PFSK-1 (cell line): Measurements from ENCODE around the gene PRPF6.

ENCODE experiments used
- FOXP2 ChIP-seq: optimal IDR thresholded peaks from 2 replicates; pipeline ENCODE3; 2011; ENCODE audit warnings: borderline replicate concordance, control low read depth, inconsistent platforms; ENCODE audit not compliant: insufficient read depth; ENCODE audit errors: extremely low read length, extremely low read depth
- POLR2AphosphoS5 ChIP-seq: IDR thresholded peaks from 2 replicates; pipeline ENCODE4 v1.6.1; 2012; ENCODE audit warnings: low read depth, mild to moderate bottlenecking, control low read depth, low read length, moderate library complexity
- REST ChIP-seq, 2 experiments: IDR thresholded peaks; 2 replicates each; pipeline versions ENCODE4 v1.6.1 to v1.8.0; 2011 to 2012; ENCODE audit warnings: low read depth in 2 of 2, low read length in 2 of 2, control low read depth in 1 of 2, inconsistent platforms in 1 of 2, mild to moderate bottlenecking in 1 of 2, moderate library complexity in 1 of 2; ENCODE audit not compliant: insufficient read depth in 1 of 2
- SIN3A ChIP-seq: IDR thresholded peaks from 2 replicates; pipeline ENCODE4 v1.6.1; 2012; ENCODE audit warnings: mild to moderate bottlenecking, low read length, moderate library complexity, borderline replicate concordance; ENCODE audit not compliant: insufficient read depth
- TAF1 ChIP-seq: IDR thresholded peaks from 2 replicates; pipeline ENCODE4 v1.6.1; 2012; ENCODE audit warnings: low read length, control low read depth, borderline replicate concordance; ENCODE audit not compliant: insufficient read depth

The PRPF6 gene

GRCh38 chr20:64071341-64072332, 90.7 kb downstream of the PRPF6 start:
- no peak for TF ChIP-seq TAF1
- TF ChIP-seq REST (IDR thresholded peaks at IDR 0.05; ENCODE audit: insufficient read depth in 1 of 2, low read depth in 2 of 2, low read length in 2 of 2): no peak
- no peak for TF ChIP-seq POLR2AphosphoS5
- TF ChIP-seq SIN3A: no peak
- TF ChIP-seq FOXP2: no peak

GRCh38 chr20:64072498-64073063, 91.6 kb downstream of the PRPF6 start:
- TF ChIP-seq POLR2AphosphoS5 (no peak), TAF1 (no peak), SIN3A (no peak), FOXP2 (no peak), REST (IDR thresholded peaks at IDR 0.05; ENCODE audit: insufficient read depth in 1 of 2, low read depth in 2 of 2, low read length in 2 of 2) (no peak)

GRCh38 chr20:64073476-64074183, 92.7 kb downstream of the PRPF6 start:
- no peak for TF ChIP-seq REST (IDR thresholded peaks at IDR 0.05; ENCODE audit: insufficient read depth in 1 of 2, low read depth in 2 of 2, low read length in 2 of 2)
- TF ChIP-seq POLR2AphosphoS5: no peak
- no peak for TF ChIP-seq FOXP2
- TF ChIP-seq SIN3A: no peak

GRCh38 chr20:64074184-64074789, 93.4 kb downstream of the PRPF6 start:
- TF ChIP-seq FOXP2 (no peak), REST (IDR thresholded peaks at IDR 0.05; ENCODE audit: insufficient read depth in 1 of 2, low read depth in 2 of 2, low read length in 2 of 2) (no peak), TAF1 (no peak), POLR2AphosphoS5 (no peak), SIN3A (no peak)
